GM19035 (cell line): ENCODE data around the gene DCP2.

Experiments
- ATAC-seq: cut with Tn5 transposase; IDR thresholded peaks from one replicate; pipeline ENCODE4 v1.9.1; 2021; ENCODE audit not compliant: unreplicated experiment

DCP2 gene

DNA sequence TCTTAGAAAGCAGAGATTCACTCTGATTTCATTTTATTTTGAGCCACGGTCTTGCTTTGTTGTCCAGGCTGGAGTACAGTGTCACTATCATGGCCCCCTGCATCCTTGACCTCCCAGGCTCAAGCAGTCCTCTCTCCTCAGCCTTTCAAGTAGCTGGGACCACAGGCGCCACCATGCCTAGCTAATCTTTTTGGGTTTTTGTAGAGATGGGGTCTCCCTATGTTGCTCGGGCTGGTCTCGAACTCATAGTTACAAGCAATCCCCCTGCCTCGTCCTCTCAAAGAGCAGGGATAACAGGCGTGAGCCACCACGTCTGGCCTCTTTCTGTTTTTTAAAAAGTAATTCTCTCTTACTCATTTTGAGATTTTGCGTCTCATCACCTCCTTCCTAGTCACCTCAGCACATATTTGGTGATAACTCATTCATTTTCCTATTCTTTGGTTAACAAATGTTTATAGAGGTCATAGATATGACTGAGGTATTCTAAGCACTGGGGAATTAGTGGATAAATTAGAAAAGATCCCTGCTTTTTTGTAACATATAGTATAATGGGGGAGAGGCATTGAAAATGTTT, 10.8 kb upstream of the DCP2 start:
- ATAC-seq: no peak

DNA sequence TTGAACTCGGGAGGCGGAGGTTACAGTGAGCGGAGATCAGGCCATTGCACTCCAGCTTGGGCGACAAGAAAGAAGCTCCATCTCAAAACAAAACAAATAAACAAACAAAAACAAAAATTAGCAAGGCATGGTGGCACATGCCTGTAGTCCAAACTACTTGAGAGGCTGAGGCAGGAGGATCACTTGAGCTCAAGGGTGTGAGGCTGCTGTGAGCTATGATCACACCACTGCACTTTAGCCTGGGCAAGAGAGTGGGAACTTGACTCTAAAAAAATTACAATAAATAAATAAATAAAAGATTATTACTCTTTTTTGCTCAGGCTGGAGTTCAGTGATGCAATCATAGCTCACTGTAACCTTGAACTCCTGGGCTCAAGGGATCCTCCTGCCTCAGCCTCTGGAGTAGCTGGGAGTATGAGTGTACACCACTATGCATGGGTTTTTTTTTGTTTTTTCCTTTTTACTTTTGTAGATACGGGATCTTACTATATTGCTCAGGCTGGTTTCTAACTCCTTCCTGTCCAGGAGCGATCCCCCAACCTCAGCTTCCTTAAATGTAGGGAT, 9.0 kb upstream of the DCP2 start:
- no peak for ATAC-seq

DNA sequence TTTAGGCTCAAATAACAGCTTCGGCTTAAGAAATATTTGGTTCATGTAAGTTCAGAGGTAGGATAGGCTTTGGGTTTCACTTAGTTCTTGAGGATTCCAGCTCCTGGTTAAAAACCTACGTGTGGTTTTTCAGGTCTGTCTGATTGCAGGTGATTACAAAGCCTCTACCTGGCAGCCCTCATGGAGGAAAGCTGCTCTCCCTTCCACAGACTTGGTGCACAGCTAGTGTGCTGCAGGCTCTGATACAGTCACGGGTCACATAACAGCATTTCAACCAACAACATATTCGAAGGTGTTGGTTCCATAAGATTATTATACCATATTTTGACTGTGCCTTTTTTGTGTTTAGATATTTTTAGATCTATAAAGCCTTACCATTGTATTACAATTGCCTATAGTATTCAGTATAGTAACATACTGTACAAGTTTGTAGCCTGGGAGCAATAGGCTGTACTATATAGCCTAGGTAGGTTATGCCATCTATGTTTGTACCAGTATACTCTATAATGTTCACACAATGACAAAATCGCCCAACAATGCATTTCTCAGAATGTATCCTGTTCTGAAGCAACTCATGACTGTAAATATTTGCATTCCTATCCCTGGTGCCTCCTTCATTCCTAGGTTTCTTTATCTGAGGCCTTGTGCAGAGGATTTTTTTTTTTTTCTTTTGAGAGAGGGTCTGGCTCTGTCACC, 8.0 kb upstream of the DCP2 start:
- no peak for ATAC-seq

DNA sequence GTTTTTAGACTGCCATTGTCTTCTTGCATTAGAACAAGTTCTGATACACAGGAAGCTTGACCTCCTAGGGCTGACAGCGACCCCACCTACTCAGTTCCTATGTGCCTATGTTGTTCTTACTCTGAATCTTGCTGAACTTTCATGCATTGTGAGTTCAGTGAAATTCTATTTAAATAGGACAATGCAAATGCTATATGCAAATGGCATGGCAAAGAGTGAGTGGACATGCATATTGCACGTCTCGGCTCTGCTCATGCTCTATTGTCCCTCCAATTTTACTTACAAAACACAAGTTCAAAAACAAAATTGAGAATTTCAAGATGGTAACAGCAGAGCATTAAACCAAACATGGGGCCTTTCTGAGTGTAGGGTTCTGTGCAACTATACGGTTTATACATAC, 5.3 kb upstream of the DCP2 start:
- no peak for ATAC-seq

DNA sequence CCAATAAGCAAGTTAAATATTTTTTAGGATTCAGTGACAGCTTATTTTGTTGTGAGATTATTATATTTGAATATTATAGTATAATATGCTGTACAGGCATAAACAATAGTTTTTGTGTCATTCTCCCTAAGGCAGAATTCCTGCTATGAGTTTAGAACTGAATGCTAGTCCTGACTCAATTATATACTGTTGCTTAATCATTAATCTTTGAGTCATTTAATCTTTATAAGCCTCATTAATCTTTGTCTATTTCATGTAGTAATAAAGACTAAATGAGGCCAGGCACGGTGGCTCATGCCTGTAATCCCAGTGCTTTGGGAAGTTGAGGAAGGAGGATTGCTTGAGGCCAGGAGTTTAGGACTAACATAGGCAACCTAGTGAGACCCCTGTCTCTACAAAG, 3.6 kb upstream of the DCP2 start:
- no peak for ATAC-seq

DNA sequence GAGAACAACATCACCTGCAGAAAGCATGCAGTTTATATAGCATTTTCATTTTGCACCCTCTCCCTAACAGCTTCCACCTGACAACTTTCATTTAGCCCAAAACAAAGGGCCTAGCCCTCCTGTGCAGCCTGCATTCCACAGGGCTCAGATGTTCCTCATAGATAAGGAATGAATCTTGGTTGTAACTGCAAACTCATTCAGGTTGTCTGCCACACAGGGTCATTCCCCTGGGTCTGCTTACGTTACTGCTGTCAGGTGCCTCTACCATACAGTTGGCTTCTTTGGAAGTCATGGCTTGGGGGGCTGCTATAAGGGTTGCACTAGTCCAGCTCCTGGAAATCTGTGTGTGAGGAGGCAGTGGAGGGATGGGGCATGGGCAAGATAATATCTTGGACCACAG, 2.7 kb upstream of the DCP2 start:
- no peak for ATAC-seq

DNA sequence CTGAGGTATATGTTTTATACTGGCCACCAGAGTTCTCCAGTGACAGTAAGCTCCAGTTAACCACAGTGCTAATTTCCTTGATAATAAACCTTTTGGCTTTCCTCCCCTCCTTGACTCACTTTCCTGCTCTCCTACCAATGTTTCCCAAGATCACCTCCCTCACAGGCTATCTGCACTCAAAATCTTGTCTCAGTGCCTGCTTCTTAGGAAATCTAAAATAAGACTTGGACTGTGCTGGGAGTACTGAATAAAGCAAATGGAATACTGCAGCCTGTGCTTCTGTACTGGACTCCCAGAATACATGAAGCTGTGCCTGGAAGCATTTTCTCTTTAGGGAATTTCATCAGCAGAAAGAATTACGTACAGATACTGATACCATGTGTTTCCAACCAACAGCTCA, 1.7 kb upstream of the DCP2 start:
- no peak for ATAC-seq

DNA sequence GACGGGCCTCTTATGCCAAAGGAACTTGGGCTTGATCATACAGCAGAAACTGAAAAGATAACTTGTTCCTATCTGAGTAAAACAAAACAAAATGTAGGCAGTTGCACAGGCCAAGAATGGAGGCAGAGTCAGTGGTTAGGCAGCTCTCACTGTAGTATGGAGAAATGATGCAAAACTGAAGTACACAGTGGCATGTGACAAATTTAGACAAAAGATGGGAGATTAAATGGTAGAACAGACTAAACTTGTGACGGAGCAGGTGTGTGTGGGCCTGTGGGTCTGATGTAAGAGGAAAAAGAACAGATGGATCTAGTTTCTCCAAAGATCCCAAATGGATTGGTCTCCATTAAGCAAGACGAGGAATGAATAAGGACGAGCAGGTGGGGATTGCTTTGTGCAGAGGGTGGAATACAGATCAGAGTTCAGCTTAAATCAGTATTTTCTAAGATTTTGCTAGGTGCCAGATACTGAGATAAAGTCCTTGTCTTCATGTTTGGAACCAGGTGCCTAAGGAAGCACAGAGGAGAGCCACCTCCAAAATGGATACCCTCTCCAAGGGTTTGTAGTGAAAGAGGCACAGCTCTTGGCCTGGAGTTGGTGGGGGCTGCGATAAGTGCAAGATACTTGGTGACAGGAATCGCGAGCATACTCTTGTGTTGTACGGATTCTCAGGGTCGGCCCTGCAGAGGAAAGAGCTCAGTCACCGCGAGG, 722 bp upstream of the DCP2 start:
- ATAC-seq: peak; percentile 23

DNA sequence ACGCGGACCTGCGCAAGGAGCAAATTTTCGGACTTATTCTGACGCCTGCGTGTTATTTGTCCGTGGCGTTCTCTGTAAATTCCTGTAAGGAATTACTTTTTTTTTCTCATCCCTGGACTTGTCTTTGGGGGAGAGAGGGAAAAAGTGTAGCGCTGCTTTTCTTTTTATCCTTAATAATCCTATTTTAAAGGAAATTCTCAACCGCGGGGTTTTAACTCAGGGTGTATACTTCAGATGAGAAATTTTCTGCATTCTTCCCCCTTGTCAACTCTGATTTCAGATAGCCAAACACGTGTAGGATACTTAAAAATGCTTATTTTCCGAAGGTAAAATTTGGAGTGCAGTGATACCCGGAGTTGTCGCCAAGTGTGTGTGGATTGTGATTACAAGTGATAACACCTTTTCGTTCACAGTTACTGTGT, 853 bp downstream of the DCP2 start:
- ATAC-seq: no peak

DNA sequence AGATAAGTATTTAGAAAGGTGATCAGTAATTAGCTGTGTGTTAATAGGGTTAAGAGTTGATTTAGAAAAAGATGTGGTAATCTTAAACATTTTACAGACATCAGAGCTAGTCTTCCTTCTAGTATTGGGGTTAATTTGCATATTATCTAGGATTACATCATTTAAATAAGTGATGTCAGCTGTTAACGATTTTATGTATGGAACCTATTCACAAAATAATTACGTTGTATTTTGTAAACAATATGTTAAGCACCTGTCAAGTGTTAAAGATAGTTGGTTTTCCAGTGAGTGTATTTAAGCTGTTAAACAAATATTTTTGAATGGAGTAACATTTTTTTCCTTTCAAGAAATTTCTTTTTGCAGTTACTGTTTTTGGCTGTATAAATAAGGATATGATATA, 2.2 kb downstream of the DCP2 start:
- no peak for ATAC-seq

DNA sequence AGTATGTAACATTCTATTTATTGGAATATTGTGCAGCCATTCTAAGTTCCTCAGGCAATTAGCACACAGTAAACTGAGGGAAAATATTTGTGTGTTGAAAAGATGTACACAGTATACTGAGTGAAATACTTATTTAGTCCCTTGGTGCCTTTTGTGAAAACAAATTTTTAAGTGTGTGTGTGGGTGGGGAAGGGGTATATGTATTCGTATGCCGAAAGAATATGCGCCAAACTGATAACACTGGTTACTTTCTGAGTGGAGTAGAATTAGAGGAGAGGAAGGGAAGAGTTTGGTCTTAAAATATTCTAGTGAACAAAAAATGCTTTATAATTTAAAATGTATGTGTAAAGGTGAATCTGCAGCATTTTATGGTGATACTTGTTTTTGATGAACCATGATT, 3.1 kb downstream of the DCP2 start:
- no peak for ATAC-seq

DNA sequence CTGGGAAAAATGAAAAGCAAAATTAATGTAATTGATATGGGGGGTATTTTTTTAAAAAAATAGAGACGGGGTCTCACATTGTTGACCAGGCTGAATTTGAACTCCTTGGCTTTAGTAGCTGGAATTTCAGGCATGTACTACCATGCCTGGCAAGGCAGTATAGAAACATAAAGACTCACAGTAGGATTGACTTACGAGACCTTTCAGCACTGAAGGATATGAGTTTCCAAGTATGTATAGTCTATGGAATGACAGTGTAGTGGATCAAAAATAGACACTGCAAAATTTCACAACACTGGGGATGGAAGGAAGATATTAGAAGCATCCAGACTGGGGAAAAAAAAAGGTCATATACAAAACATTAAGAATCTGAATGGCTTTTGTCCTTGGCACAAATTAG, 6.8 kb downstream of the DCP2 start:
- no peak for ATAC-seq

DNA sequence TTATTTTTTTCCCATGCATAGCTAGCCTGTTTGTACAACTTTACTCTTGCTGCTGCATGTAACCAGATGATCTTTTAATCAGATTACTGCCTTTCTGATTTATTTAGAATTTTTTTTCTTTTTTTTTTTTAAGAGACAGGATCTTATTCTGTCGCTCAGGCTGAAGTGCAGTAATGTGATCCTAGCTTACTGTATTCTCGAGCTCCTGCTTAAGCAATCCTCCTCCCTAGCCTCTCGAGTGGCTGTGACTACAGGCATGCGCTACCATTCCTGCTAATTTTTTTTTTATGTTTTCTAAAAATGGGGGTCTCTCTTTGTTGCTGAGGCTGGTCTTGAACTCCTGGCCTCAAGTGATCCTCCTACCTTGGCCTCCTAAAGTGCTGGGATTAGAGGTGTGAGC, 9.6 kb downstream of the DCP2 start:
- ATAC-seq: no peak

DNA sequence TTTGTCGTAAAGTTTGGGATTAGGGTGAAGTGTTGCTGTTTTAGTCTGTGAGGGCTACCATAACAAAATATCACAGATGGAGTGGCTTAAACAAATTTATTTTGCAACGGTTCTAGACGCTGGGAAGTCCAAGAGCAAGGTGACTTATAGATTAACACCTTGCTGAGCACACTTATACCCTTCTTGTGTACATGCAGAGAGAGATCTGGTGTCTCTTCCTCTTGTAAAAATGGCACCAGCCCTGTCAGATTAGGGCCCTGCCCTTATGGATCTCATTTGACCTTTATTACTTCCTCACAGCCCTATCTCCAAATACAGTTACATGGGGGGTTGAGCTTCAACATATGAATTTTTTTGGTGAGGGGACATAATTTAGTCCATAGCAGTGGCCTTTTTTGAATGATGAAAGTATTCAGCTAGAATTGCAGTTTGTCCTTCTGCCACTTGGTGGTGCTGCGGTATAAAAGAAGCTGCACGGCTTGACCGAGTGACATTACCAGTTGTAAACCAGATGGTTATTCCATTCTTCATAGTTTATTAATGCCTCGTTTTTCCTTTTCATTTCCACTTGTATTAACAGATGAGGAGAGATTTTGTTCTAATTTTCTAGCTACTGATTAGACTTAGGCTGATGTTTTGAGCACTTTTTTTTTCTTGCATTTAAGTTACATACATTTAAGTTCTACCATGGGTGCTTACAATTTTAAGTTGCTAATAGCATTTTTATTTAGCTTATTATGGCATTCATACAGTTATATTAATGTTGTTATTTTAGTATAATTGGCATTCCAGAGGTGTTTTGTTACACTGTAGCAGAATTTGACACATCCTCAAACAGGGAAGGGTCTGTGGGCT, 19.4 kb downstream of the DCP2 start:
- no peak for ATAC-seq

DNA sequence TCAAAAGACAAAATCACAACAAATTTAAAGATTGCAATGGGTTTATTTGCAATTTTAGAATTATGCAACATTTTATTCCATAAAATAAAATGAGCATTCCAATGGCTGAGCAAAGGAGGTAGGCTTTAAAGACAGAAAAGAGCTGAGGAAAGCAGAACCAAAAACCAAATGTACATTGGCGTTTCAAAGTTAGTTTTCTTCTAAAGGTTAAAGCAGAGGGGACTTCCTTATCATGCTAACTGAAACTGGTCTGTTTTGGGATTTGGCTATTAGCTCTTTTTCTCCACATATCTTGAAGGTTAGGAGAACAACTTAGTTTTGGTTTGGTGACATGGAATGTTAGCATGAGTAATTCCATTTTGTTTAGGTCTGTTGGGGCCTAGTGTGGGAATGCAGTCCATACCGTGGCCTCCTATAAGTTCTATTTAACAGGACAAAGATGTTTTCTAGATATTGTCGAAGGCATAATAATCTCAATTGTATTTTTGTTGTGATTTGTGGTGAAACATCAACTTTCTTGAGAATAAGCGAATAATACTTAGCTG, 20.3 kb downstream of the DCP2 start:
- ATAC-seq: no peak

DNA sequence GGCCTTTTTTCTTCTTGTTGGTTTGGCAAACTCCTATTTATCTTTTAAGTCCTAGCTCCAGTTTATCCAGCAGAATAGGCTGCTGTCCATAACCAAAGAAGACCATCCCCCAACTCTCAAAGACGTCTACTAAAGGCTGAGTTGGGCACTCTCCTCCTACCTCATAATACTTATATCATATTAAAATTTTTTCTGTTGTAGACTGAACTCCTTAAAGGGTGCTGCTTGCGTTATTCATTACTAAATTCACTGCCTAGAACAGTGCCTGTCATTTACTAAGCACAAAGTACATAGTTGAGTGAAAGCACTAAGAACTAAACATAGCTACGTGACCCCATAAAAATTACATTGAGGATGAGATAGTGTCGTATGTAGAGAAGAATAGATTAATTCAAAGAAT, 21.7 kb downstream of the DCP2 start:
- ATAC-seq: no peak

DNA sequence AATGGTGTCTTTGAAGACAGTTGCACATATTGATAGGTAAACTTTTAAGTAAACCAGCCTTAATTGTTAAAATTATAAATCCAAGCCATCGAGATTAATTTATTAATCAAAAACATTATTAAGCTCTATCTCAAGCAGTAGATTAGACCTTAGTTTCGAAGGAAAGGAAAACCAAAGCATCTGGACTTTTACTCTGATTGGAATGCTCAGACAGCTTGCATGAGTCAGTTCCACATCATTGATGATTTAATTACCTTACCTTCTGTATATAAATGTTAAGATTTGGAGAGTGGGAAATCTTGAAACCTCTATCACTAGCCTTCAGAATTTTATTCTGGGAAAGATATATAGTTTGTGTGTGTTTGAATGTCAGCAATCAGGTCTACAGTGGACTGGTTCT, 23.9 kb downstream of the DCP2 start:
- no peak for ATAC-seq

DNA sequence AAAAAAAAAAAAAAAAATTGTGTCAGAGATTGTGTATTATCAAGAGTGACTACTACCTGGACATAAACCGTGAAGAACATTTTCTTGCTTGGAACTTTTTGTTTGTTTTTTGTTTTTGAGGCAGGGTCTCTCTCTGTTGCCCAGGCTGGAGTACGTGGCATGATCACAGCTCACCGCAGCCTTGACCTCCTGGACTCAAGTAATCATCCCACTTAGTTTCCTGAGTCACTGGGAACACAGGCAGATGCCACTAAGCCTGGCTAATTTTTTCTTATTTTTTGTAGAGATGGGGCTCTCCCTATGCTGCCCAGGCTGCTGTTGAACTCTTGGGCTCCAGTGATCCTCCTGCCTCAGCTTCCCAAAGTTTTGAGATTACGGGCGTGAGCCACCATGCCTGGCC, 25.8 kb downstream of the DCP2 start:
- no peak for ATAC-seq

DNA sequence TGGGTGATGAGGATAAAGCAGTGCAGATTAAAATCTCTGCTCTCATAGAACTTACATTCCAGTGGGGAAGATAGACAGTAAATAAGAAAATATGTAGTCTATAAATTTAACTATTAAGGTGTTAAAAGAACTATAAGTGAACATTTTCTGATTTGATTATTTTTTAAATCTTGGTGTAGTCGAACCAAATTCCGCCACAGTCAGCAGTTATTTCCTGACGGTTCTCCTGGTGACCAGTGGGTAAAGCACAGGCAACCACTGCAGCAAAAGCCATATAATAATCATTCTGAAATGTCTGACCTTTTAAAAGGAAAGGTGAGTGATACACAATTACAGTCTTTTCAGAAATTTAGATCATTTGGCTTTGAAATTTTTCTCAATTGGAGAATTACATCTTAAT, 27.2 kb downstream of the DCP2 start:
- ATAC-seq: no peak

DNA sequence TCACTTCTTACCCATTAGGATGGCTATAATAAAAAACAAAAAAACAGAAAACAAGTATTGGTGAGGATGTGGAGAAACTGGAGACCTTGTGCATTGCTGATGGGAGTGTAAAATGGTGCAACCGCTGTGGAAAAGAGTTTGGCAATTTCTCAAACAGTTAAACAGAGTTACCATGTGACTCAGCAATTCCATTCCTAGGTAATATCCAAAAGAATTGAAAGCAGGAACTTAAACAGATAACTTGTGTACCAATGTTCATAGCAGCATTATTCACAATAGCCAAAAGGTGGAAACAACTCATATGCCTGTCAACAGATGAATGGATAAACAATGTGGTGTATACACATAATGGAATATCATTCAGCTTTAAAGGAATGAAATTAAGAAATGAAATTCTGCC, 28.9 kb downstream of the DCP2 start:
- ATAC-seq: no peak
